HG03354 (cell line): Measurements from ENCODE around the gene CAPN12.

Experiments used
- ATAC-seq: cut with Tn5 transposase; IDR thresholded peaks from one replicate; pipeline ENCODE4 v1.9.1; 2021; ENCODE audit warnings: mild to moderate bottlenecking; ENCODE audit not compliant: unreplicated experiment, poor library complexity, severe bottlenecking

Gene CAPN12

GRCh38 chr19:38740257-38740592, 4.0 kb downstream of the CAPN12 start:
- no peak for ATAC-seq

- no peak for ATAC-seq
Observed at GRCh38 chr19:38739440-38740256, 4.6 kb downstream of the CAPN12 start.

- ATAC-seq, result no peak
Observed at GRCh38 chr19:38737921-38738737, 6.1 kb downstream of the CAPN12 start.

- ATAC-seq, result no peak
Observed at GRCh38 chr19:38737281-38737865, 6.9 kb downstream of the CAPN12 start.

GRCh38 chr19:38736413-38737280, 7.6 kb downstream of the CAPN12 start:
- ATAC-seq, result no peak

- ATAC-seq, result no peak
Observed at GRCh38 chr19:38736036-38736412, 8.2 kb downstream of the CAPN12 start.

- ATAC-seq, result no peak
Observed at GRCh38 chr19:38735257-38735686, 9.0 kb downstream of the CAPN12 start.

GRCh38 chr19:38734426-38735256, 9.6 kb downstream of the CAPN12 start:
- ATAC-seq, result no peak

GRCh38 chr19:38734176-38734425, 10.2 kb downstream of the CAPN12 start:
- ATAC-seq, result no peak

- ATAC-seq, result no peak
Observed at GRCh38 chr19:38733493-38734175, 10.6 kb downstream of the CAPN12 start.

GRCh38 chr19:38733241-38733492, 11.1 kb downstream of the CAPN12 start:
- no peak for ATAC-seq

GRCh38 chr19:38731654-38732301, 12.5 kb downstream of the CAPN12 start:
- no peak for ATAC-seq

- ATAC-seq, result no peak
Observed at GRCh38 chr19:38730731-38731589, 13.3 kb downstream of the CAPN12 start.

- no peak for ATAC-seq
Observed at GRCh38 chr19:38730470-38730730, 13.9 kb downstream of the CAPN12 start.

- ATAC-seq, result peak; percentile 43
Observed at GRCh38 chr19:38729653-38730469, 14.4 kb downstream of the CAPN12 start.

GRCh38 chr19:38728752-38729541, 15.3 kb downstream of the CAPN12 start:
- ATAC-seq, result no peak
